Measurements from ENCODE around the gene CENPP. TPM values are rescaled to one million over a fixed set of nuclear protein-coding genes. Genes with fewer than 3 reads are reported as not detected.

The CENPP gene
- total RNA-seq, 2 donors from 2014 or later, result 3.1 to 11.0 TPM

GRCh38 chr9:92327283-92327850 lies 1.6 kb downstream of the CENPP start:
- no peaks in the 10 kb centered on the region for H3K9me3 ChIP-seq
- no peak overlapping the region for H3K4me3 ChIP-seq
- intact Hi-C loops (cut with DNase I), result no loop called here
- TF ChIP-seq CTCF (IDR thresholded peaks at IDR 0.05), result no peak
- no peak overlapping the region for H3K9ac ChIP-seq (ENCODE audit: low read depth in 2 of 2, low read length in 2 of 2)
- no peaks in the 10 kb centered on the region for H3K27me3 ChIP-seq
- H3K27ac ChIP-seq, result no peak overlapping the region
- H3K36me3 ChIP-seq, result no peaks in the 10 kb centered on the region
- no peak for DNase-seq
- H3K4me1 ChIP-seq, result peaks cover 8% of the 10 kb centered on the region

- DNase-seq, result no peak
- H3K9ac ChIP-seq (ENCODE audit: low read depth in 2 of 2, low read length in 2 of 2), result no peak overlapping the region
- intact Hi-C loops (cut with DNase I), result no loop called here
These were observed 2.5 kb downstream of the CENPP start for GRCh38 chr9:92328225-92328624.

GRCh38 chr9:92332577-92333281 lies 7.0 kb downstream of the CENPP start:
- H3K9ac ChIP-seq (ENCODE audit: low read depth in 2 of 2, low read length in 2 of 2), result no peak overlapping the region
- H3K27ac ChIP-seq, result no peak overlapping the region
- TF ChIP-seq CTCF (IDR thresholded peaks at IDR 0.05), result no peak
- intact Hi-C loops (cut with DNase I), result no loop called here
- H3K27me3 ChIP-seq, result no peaks in the 10 kb centered on the region
- H3K9me3 ChIP-seq, result no peaks in the 10 kb centered on the region
- no peaks in the 10 kb centered on the region for H3K4me1 ChIP-seq
- H3K36me3 ChIP-seq, result no peaks in the 10 kb centered on the region
- no peak overlapping the region for H3K4me3 ChIP-seq
- DNase-seq, result no peak

More at GRCh38 chr9:92328225-92328624, 2.5 kb downstream of the CENPP start:
- Histone ChIP-seq H3K27me3 (no peaks in the 10 kb centered on the region), H3K9me3 (no peaks in the 10 kb centered on the region), H3K36me3 (no peaks in the 10 kb centered on the region), H3K4me3 (no peak overlapping the region), H3K4me1 (peaks cover 8% of the 10 kb centered on the region), H3K27ac (no peak overlapping the region)
- no peak for TF ChIP-seq CTCF (IDR thresholded peaks at IDR 0.05)

- Histone ChIP-seq H3K27me3 (no peaks in the 10 kb centered on the region), H3K4me3 (no peak overlapping the region), H3K9me3 (no peaks in the 10 kb centered on the region), H3K9ac (ENCODE audit: low read depth in 2 of 2, low read length in 2 of 2) (no peak overlapping the region), H3K27ac (no peak overlapping the region), H3K4me1 (no peaks in the 10 kb centered on the region), H3K36me3 (no peaks in the 10 kb centered on the region)
- TF ChIP-seq CTCF (IDR thresholded peaks at IDR 0.05), result no peak
- intact Hi-C loops (cut with DNase I), result no loop called here
- DNase-seq, result no peak
These were observed 7.5 kb downstream of the CENPP start for GRCh38 chr9:92333282-92333634.

- Histone ChIP-seq H3K27me3 (no peaks in the 10 kb centered on the region), H3K9me3 (no peaks in the 10 kb centered on the region), H3K27ac (no peak overlapping the region), H3K36me3 (no peaks in the 10 kb centered on the region), H3K4me1 (no peaks in the 10 kb centered on the region), H3K4me3 (no peak overlapping the region), H3K9ac (ENCODE audit: low read depth in 2 of 2, low read length in 2 of 2) (no peak overlapping the region)
- DNase-seq, result no peak
- no peak for TF ChIP-seq CTCF (IDR thresholded peaks at IDR 0.05)
- intact Hi-C loops (cut with DNase I), result loop anchor here (5.0 to 10.0 kb wide), 2 partner anchors 96 to 293 kb away; no protein-coding TSS in a partner anchor
These were observed 15.8 kb downstream of the CENPP start for GRCh38 chr9:92341578-92341977.
